Astrocyte (in vitro differentiated cells and primary cell): ENCODE results near the gene B4GALNT1. TPM values are rescaled to one million over a fixed set of nuclear protein-coding genes. Genes with fewer than 3 reads are reported as not detected.

Experiments
- DNase-seq: peaks from one replicate; pipeline ENCODE4 v3.0.0-alpha.2; 2010; ENCODE audit warnings: low read depth
- FAIRE-seq: peaks from 2 replicates; lab custom pipeline; 2011; peaks lifted over from hg19 to GRCh38; lab: Jason Lieb, UNC
- H2AFZ ChIP-seq: 2 replicates; pipeline ENCODE4 v1.6.0; 2012; ENCODE audit warnings: low read depth, low read length, inconsistent platforms
- H3K27ac ChIP-seq: 2 replicates; pipeline ENCODE4 v1.5.1; 2011; ENCODE audit warnings: low read depth, low read length, inconsistent platforms
- H3K27me3 ChIP-seq: 2 replicates; pipeline ENCODE4 v1.6.0; 2011; ENCODE audit warnings: low read length, inconsistent platforms; ENCODE audit not compliant: insufficient read depth
- H3K36me3 ChIP-seq: 2 replicates; pipeline ENCODE4 v1.5.1; 2011; ENCODE audit warnings: low read length, inconsistent platforms; ENCODE audit not compliant: insufficient read depth
- H3K4me1 ChIP-seq: 2 replicates; pipeline ENCODE4 v1.5.1; 2011; ENCODE audit warnings: low read length, inconsistent platforms; ENCODE audit not compliant: insufficient read depth
- H3K4me2 ChIP-seq: 2 replicates; pipeline ENCODE4 v1.6.0; 2012; ENCODE audit warnings: low read length, inconsistent platforms
- H3K4me3 ChIP-seq: 2 replicates; pipeline ENCODE4 v1.5.1; 2011; ENCODE audit warnings: low read depth, mild to moderate bottlenecking, low read length, inconsistent platforms; ENCODE audit not compliant: insufficient read depth
- H3K79me2 ChIP-seq: 2 replicates; pipeline ENCODE4 v1.6.0; 2012; ENCODE audit warnings: mild to moderate bottlenecking, low read length, inconsistent platforms; ENCODE audit not compliant: insufficient read depth
- H3K9ac ChIP-seq: 2 replicates; pipeline ENCODE4 v1.6.0; 2012; ENCODE audit warnings: mild to moderate bottlenecking, low read length, inconsistent platforms
- H3K9me3 ChIP-seq: 2 replicates; pipeline ENCODE4 v1.5.1; 2012; ENCODE audit warnings: low read depth, mild to moderate bottlenecking, low read length, inconsistent platforms; ENCODE audit not compliant: insufficient read depth
- H4K20me1 ChIP-seq: 2 replicates; pipeline ENCODE4 v1.6.0; 2012; ENCODE audit warnings: low read length, inconsistent platforms; ENCODE audit not compliant: insufficient read depth
- H3K27ac Mint-ChIP-seq: one replicate; pipeline ENCODE4 v1.8.0; 2021; ENCODE audit warnings: mild to moderate bottlenecking, mixed read lengths; ENCODE audit not compliant: unreplicated experiment
- H3K27me3 Mint-ChIP-seq: one replicate; pipeline ENCODE4 v1.8.0; 2021; ENCODE audit warnings: low read depth, mixed read lengths; ENCODE audit not compliant: unreplicated experiment
- H3K36me3 Mint-ChIP-seq: one replicate; pipeline ENCODE4 v1.8.0; 2021; ENCODE audit warnings: low read depth, mixed read lengths; ENCODE audit not compliant: unreplicated experiment
- H3K4me1 Mint-ChIP-seq: one replicate; pipeline ENCODE4 v1.8.0; 2021; ENCODE audit warnings: low read depth, mixed read lengths; ENCODE audit not compliant: unreplicated experiment
- H3K4me3 Mint-ChIP-seq: one replicate; pipeline ENCODE4 v1.8.0; 2021; ENCODE audit warnings: mild to moderate bottlenecking, moderate library complexity, mixed read lengths; ENCODE audit not compliant: unreplicated experiment
- H3K9me3 Mint-ChIP-seq: one replicate; pipeline ENCODE4 v1.8.0; 2021; ENCODE audit warnings: mild to moderate bottlenecking, mixed read lengths; ENCODE audit not compliant: unreplicated experiment
- EZH2 ChIP-seq: IDR thresholded peaks from 2 replicates; pipeline ENCODE4 v1.6.1; 2012; ENCODE audit warnings: mild to moderate bottlenecking, low read length, inconsistent platforms; ENCODE audit not compliant: insufficient read depth
- total RNA-seq: library from RNA; stranded (reverse); gene quantifications from 2 replicates; pipeline ENCODE4 v1.2.1, GENCODE V29; 2021
- TF ChIP-seq, protein P1 (sequence below): IDR thresholded peaks from 2 replicates; pipeline ENCODE4 v1.5.1; 2011; ENCODE audit warnings: low read depth, mild to moderate bottlenecking, inconsistent platforms, low read length, moderate library complexity; ENCODE audit not compliant: insufficient read depth

Gene B4GALNT1
- total RNA-seq, 1 donor from 2014 or later, result 2.5 TPM

DNA sequence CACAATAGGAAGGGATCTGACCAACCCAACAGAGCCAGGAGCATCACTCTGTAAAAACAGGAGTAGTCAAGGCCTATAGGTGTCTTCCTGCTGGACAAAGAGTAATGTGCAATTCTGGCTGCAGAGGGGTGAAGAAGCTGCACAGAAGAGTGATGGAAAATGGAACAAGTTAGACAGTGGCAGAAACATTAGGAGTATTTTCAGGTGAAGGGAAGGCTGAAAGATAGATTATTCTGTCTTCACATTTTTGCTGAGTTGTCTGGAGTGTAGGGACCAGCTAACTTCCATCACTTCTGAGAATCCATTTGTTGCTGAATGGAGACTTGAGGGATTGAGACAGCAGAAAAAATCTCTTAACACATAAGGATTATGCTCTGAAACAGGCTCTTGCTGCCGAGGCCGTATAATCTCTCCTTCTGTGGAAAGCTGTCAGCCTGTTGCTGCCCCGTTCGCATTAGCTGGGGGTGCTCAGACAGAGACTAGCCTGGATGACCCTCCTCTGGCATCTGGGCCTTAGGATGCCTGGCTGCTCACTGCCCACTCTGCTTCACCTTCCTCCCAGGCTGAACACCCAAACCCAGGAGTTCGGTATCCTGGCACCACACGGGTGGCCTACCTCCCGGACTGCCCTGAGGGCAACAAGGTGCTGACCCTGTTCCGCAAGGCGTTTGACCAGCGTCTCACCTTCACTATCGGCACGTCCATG lies 24.9 kb downstream of the B4GALNT1 start:
- Mint-ChIP-seq H3K4me1 (peaks cover 21% of the 10 kb centered on the region), H3K27me3 (peaks cover 12% of the 10 kb centered on the region), H3K27ac (peak overlapping the region; percentile 10), H3K36me3 (peaks cover 14% of the 10 kb centered on the region), H3K9me3 (no peaks in the 10 kb centered on the region), H3K4me3 (peak overlapping the region; percentile 3)
- peaks cover 27% of the 10 kb centered on the region for H3K4me1 ChIP-seq
- no peak overlapping the region for H3K4me3 ChIP-seq
- no peaks in the 10 kb centered on the region for H3K79me2 ChIP-seq
- no peaks in the 10 kb centered on the region for H3K27me3 ChIP-seq
- no peak overlapping the region for H2AFZ ChIP-seq
- FAIRE-seq (no peak), DNase-seq (no peak)
- H3K4me2 ChIP-seq, result no peak overlapping the region
- no peak overlapping the region for H3K9ac ChIP-seq
- no peaks in the 10 kb centered on the region for H4K20me1 ChIP-seq
- H3K36me3 ChIP-seq, result no peaks in the 10 kb centered on the region
- no peak overlapping the region for H3K27ac ChIP-seq
- TF ChIP-seq EZH2, result no peak
- TF ChIP-seq, protein P1, sequence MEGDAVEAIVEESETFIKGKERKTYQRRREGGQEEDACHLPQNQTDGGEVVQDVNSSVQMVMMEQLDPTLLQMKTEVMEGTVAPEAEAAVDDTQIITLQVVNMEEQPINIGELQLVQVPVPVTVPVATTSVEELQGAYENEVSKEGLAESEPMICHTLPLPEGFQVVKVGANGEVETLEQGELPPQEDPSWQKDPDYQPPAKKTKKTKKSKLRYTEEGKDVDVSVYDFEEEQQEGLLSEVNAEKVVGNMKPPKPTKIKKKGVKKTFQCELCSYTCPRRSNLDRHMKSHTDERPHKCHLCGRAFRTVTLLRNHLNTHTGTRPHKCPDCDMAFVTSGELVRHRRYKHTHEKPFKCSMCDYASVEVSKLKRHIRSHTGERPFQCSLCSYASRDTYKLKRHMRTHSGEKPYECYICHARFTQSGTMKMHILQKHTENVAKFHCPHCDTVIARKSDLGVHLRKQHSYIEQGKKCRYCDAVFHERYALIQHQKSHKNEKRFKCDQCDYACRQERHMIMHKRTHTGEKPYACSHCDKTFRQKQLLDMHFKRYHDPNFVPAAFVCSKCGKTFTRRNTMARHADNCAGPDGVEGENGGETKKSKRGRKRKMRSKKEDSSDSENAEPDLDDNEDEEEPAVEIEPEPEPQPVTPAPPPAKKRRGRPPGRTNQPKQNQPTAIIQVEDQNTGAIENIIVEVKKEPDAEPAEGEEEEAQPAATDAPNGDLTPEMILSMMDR, result no peak
- no peaks in the 10 kb centered on the region for H3K9me3 ChIP-seq

DNA sequence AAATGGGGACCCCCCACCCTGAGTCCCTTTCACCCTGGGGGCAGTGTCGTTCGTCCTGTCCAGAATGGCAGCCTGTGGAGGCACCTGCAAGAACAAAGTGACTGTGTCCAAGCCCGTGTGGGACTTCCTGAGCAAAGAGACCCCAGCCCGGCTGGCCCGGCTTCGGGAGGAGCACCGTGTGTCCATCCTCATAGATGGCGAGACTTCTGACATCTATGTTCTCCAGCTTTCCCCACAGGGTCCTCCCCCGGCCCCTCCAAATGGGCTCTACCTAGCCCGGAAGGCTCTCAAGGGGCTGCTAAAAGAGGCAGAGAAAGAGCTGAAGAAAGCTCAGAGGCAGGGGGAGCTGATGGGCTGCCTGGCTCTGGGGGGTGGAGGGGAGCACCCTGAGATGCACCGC lies 26.2 kb downstream of the B4GALNT1 start:
- Mint-ChIP-seq H3K4me3 (no peak overlapping the region), H3K4me1 (peaks cover 21% of the 10 kb centered on the region), H3K27ac (no peak overlapping the region), H3K9me3 (peaks cover 2% of the 10 kb centered on the region), H3K36me3 (peaks cover 20% of the 10 kb centered on the region), H3K27me3 (peaks cover 12% of the 10 kb centered on the region)
- TF ChIP-seq EZH2, result no peak
- TF ChIP-seq, protein P1, result no peak
- no peak for FAIRE-seq
- Histone ChIP-seq H3K27ac (no peak overlapping the region), H3K4me3 (no peak overlapping the region), H3K79me2 (no peaks in the 10 kb centered on the region), H3K4me1 (peaks cover 22% of the 10 kb centered on the region), H4K20me1 (no peaks in the 10 kb centered on the region), H3K9me3 (no peaks in the 10 kb centered on the region), H2AFZ (no peak overlapping the region), H3K9ac (no peak overlapping the region), H3K27me3 (no peaks in the 10 kb centered on the region), H3K36me3 (no peaks in the 10 kb centered on the region), H3K4me2 (no peak overlapping the region)
- no peak for DNase-seq

DNA sequence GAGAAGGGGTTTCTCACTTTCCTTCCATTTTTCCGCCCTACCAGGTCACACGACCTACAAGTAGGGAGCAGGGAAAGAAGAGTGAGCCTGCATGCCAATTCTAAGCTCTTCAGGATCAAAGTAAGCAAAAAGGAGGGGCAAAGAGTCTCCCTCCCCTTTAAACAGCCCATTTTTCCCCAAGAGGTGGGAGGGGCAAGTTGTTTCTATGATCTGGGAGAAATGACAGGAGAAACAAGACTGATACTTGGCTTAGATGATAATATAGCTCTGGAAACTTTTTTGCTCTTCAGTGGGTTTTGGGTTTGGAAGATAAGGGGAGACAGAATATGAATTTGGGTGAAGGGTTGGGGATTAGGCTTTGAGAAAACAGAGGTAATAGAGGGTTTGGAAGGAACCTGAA lies 26.6 kb downstream of the B4GALNT1 start:
- no peak overlapping the region for H2AFZ ChIP-seq
- H3K36me3 ChIP-seq, result no peaks in the 10 kb centered on the region
- H3K4me3 Mint-ChIP-seq, result no peak overlapping the region
- no peak overlapping the region for H3K27ac ChIP-seq
- H3K9me3 ChIP-seq, result no peaks in the 10 kb centered on the region
- peaks cover 24% of the 10 kb centered on the region for H3K36me3 Mint-ChIP-seq
- H3K9me3 Mint-ChIP-seq, result peaks cover 2% of the 10 kb centered on the region
- no peak overlapping the region for H3K27ac Mint-ChIP-seq
- no peaks in the 10 kb centered on the region for H4K20me1 ChIP-seq
- H3K4me2 ChIP-seq, result no peak overlapping the region
- peaks cover 21% of the 10 kb centered on the region for H3K4me1 Mint-ChIP-seq
- no peaks in the 10 kb centered on the region for H3K27me3 ChIP-seq
- TF ChIP-seq, protein P1, result no peak
- TF ChIP-seq EZH2, result no peak
- peaks cover 22% of the 10 kb centered on the region for H3K4me1 ChIP-seq
- H3K79me2 ChIP-seq, result no peaks in the 10 kb centered on the region
- FAIRE-seq (no peak), DNase-seq (no peak)
- no peak overlapping the region for H3K9ac ChIP-seq
- no peak overlapping the region for H3K4me3 ChIP-seq
- peaks cover 12% of the 10 kb centered on the region for H3K27me3 Mint-ChIP-seq
